Measurements from ENCODE around the gene POR.
"Not testable (repeated sequence)": the region's sequence is repeated elsewhere in the genome, so short reads cannot be mapped to it uniquely, and the experiment has no call there.

The POR gene

GRCh38 chr7:75878769-75879611 lies 36.0 kb upstream of the POR start, which contains the start of gene RHBDD2:
RHBDD2 (plus strand) TSS chr7:75879034; CDS start chr7:75879083, 49 bp downstream.
- DNase-seq (ENCODE audit: low read depth), result peak; percentile 87
- H3K4me3 ChIP-seq (ENCODE audit: control insufficient read depth, low read depth, low read length), result peak within 1 kb of the TSS; percentile 92
- no peak for TF ChIP-seq CTCF (conservative IDR thresholded peaks at IDR 0.05; ENCODE audit: control insufficient read depth, insufficient read depth, low read depth, low read length)

- peak; percentile 38 for DNase-seq (ENCODE audit: low read depth)
- TF ChIP-seq CTCF (conservative IDR thresholded peaks at IDR 0.05; ENCODE audit: control insufficient read depth, insufficient read depth, low read depth, low read length), result no peak
- peak overlapping the region; percentile 92 for H3K4me3 ChIP-seq (ENCODE audit: control insufficient read depth, low read depth, low read length)
These were observed 35.2 kb upstream of the POR start for GRCh38 chr7:75879771-75880184.

- DNase-seq (ENCODE audit: low read depth), result no peak
- no peak overlapping the region for H3K4me3 ChIP-seq (ENCODE audit: control insufficient read depth, low read depth, low read length)
- TF ChIP-seq CTCF (conservative IDR thresholded peaks at IDR 0.05; ENCODE audit: control insufficient read depth, insufficient read depth, low read depth, low read length), result no peak
These were observed 34.7 kb upstream of the POR start for GRCh38 chr7:75880242-75880641.

GRCh38 chr7:75881436-75882095 lies 33.4 kb upstream of the POR start:
- H3K4me3 ChIP-seq (ENCODE audit: control insufficient read depth, low read depth, low read length), result no peak overlapping the region
- no peak for TF ChIP-seq CTCF (conservative IDR thresholded peaks at IDR 0.05; ENCODE audit: control insufficient read depth, insufficient read depth, low read depth, low read length)
- no peak for DNase-seq (ENCODE audit: low read depth)

- not testable (repeated sequence) for DNase-seq (ENCODE audit: low read depth); H3K4me3 ChIP-seq (ENCODE audit: control insufficient read depth, low read depth, low read length)
These were observed 31.6 kb upstream of the POR start for GRCh38 chr7:75883265-75883824.

- no peak overlapping the region for H3K4me3 ChIP-seq (ENCODE audit: control insufficient read depth, low read depth, low read length)
- no peak for TF ChIP-seq CTCF (conservative IDR thresholded peaks at IDR 0.05; ENCODE audit: control insufficient read depth, insufficient read depth, low read depth, low read length)
- no peak for DNase-seq (ENCODE audit: low read depth)
These were observed 30.5 kb upstream of the POR start for GRCh38 chr7:75884476-75884875.

DNA sequence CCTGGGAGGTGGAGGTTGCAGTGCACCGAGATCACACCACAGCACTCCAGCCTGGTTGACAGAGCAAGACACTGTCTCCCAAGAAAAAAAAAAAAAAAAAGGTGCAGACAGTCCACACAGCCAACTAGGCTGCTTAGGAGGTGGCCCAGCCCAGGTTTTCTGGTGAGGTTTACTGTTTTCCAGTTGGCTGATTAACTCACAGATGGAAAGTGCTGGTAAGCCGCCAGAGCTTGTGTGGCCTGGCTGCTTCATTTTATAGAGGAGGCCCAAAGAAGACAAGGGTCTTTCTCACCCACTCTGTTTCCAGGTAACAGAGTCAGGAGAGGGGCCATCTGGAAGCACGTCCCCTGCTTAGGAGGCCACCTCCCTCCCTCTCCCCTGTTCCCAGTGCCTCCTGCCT lies 29.9 kb upstream of the POR start:
- TF ChIP-seq CTCF (conservative IDR thresholded peaks at IDR 0.05; ENCODE audit: control insufficient read depth, insufficient read depth, low read depth, low read length), result no peak
- no peak for DNase-seq (ENCODE audit: low read depth)
- H3K4me3 ChIP-seq (ENCODE audit: control insufficient read depth, low read depth, low read length), result no peak overlapping the region

Measured in fibroblast of mammary gland (primary cell).